GM23338 (cell line): ENCODE measurements around the gene RAX2. TPM values are rescaled to one million over a fixed set of nuclear protein-coding genes. Genes with fewer than 3 reads are reported as not detected.

Source experiments
- ATAC-seq: fragments of 200-7000 bp; cut with Tn5 transposase; 3 replicates; pipeline ENCODE4 v1.9.1; 2020
- DNase-seq: peaks from one replicate; pipeline ENCODE4 v3.0.0-alpha.2; 2015; ENCODE audit warnings: low spot score
- H2AFZ ChIP-seq: fragments of 200-600 bp; sonication (generic); 2 replicates; pipeline ENCODE4 v1.8.0; 2016; ENCODE audit warnings: antibody characterized with exemption, mild to moderate bottlenecking, moderate library complexity
- H3F3A ChIP-seq: fragments of 200-600 bp; sonication (generic); replicated peaks from 2 replicates; pipeline ENCODE4 v1.8.0; 2017; ENCODE audit warnings: antibody characterized with exemption, mixed run types, low read depth
- H3K27ac ChIP-seq: fragments of 200-600 bp; sonication (generic); 2 replicates; pipeline ENCODE4 v1.6.1; 2016; ENCODE audit warnings: low read depth
- H3K27me3 ChIP-seq: fragments of 200-600 bp; sonication (generic); 2 replicates; pipeline ENCODE4 v1.8.0; 2016; ENCODE audit warnings: mild to moderate bottlenecking, mixed run types, moderate library complexity; ENCODE audit not compliant: insufficient read depth
- H3K36me3 ChIP-seq: fragments of 200-600 bp; sonication (generic); 2 replicates; pipeline ENCODE4 v1.8.0; 2016; ENCODE audit warnings: mild to moderate bottlenecking; ENCODE audit not compliant: insufficient read depth
- H3K4me1 ChIP-seq: fragments of 200-600 bp; sonication (generic); 2 replicates; pipeline ENCODE4 v1.8.0; 2016; ENCODE audit warnings: mild to moderate bottlenecking, moderate library complexity; ENCODE audit not compliant: insufficient read depth
- H3K4me2 ChIP-seq: fragments of 200-600 bp; sonication (generic); 2 replicates; pipeline ENCODE4 v1.7.1; 2017; ENCODE audit warnings: mixed run types
- H3K4me3 ChIP-seq: fragments of 200-600 bp; sonication (generic); 2 replicates; pipeline ENCODE4 v1.6.1; 2016; ENCODE audit warnings: mixed run types
- H3K79me2 ChIP-seq: fragments of 200-600 bp; sonication (generic); replicated peaks from 2 replicates; pipeline ENCODE4 v1.8.0; 2017; ENCODE audit warnings: mild to moderate bottlenecking; ENCODE audit not compliant: insufficient read depth
- H3K9me2 ChIP-seq: fragments of 200-600 bp; sonication (generic); 2 replicates; pipeline ENCODE4 v1.8.0; 2017; ENCODE audit not compliant: insufficient read depth
- H4K20me1 ChIP-seq: fragments of 200-600 bp; sonication (generic); replicated peaks from 2 replicates; pipeline ENCODE4 v1.8.0; 2017; ENCODE audit warnings: mild to moderate bottlenecking; ENCODE audit not compliant: insufficient read depth
- H3K27ac Mint-ChIP-seq: 2 replicates; pipeline ENCODE4 v1.8.0; 2020; ENCODE audit warnings: inconsistent platforms, mild to moderate bottlenecking, moderate library complexity, mixed read lengths
- H3K27me3 Mint-ChIP-seq: 3 replicates; pipeline ENCODE4 v1.8.0; 2022; ENCODE audit warnings: low read depth, mild to moderate bottlenecking, moderate library complexity, mixed read lengths, inconsistent platforms; ENCODE audit not compliant: insufficient read depth, poor library complexity
- H3K36me3 Mint-ChIP-seq: 3 replicates; pipeline ENCODE4 v1.8.0; 2021; ENCODE audit warnings: low read depth, mild to moderate bottlenecking, inconsistent platforms, moderate library complexity, mixed read lengths
- H3K4me1 Mint-ChIP-seq: 3 replicates; pipeline ENCODE4 v1.8.0; 2020; ENCODE audit warnings: mild to moderate bottlenecking, inconsistent platforms, mixed read lengths
- H3K4me3 Mint-ChIP-seq: 3 replicates; pipeline ENCODE4 v1.8.0; 2021; ENCODE audit warnings: moderate library complexity, mild to moderate bottlenecking, inconsistent platforms, mixed read lengths
- H3K9me3 Mint-ChIP-seq: 3 replicates; pipeline ENCODE4 v1.8.0; 2020; ENCODE audit warnings: moderate library complexity, mild to moderate bottlenecking, inconsistent platforms, mixed read lengths
- CREB1 ChIP-seq: fragments of 250-450 bp; sonication (Bioruptor Pico); IDR thresholded peaks from 2 replicates; pipeline ENCODE4 v1.5.0; 2020; ENCODE audit warnings: low read depth, mild to moderate bottlenecking, moderate library complexity
- CTCF ChIP-seq, 2 experiments: fragments of 200-600 bp in 1 of 2; sonication (generic) in 1 of 2; conservative IDR thresholded peaks; 2 replicates each; pipeline versions ENCODE4 v1.5.1 to v1.6.1; 2016 to 2017; ENCODE audit warnings: antibody characterized with exemption in 2 of 2, low read depth in 2 of 2, mild to moderate bottlenecking in 2 of 2, moderate library complexity in 1 of 2
- ETS1 ChIP-seq: IDR thresholded peaks from 2 replicates; pipeline ENCODE4 v1.6.1; 2016; ENCODE audit warnings: antibody characterized with exemption
- EZH2 ChIP-seq: fragments of 200-600 bp; sonication (generic); IDR thresholded peaks from one replicate; pipeline ENCODE4 v1.8.0; 2017; ENCODE audit warnings: antibody characterized with exemption, mild to moderate bottlenecking, low read depth; ENCODE audit not compliant: unreplicated experiment
- EZH2phosphoT487 ChIP-seq: fragments of 200-600 bp; sonication (generic); IDR thresholded peaks from one replicate; pipeline ENCODE4 v1.8.1; 2018; ENCODE audit warnings: antibody characterized with exemption; ENCODE audit not compliant: unreplicated experiment
- JUNB ChIP-seq: IDR thresholded peaks from one replicate; pipeline ENCODE4 v1.6.1; 2016; ENCODE audit warnings: antibody characterized with exemption; ENCODE audit not compliant: unreplicated experiment
- NANOG ChIP-seq: IDR thresholded peaks from 2 replicates; pipeline ENCODE4 v1.6.1; 2016; ENCODE audit warnings: antibody characterized with exemption, borderline replicate concordance
- POLR2AphosphoS5 ChIP-seq: IDR thresholded peaks from 2 replicates; pipeline ENCODE4 v1.6.1; 2016; ENCODE audit warnings: antibody characterized with exemption, low read depth
- REST ChIP-seq: IDR thresholded peaks from one replicate; pipeline ENCODE4 v1.6.1; 2018; ENCODE audit warnings: antibody characterized with exemption; ENCODE audit not compliant: unreplicated experiment
- STAT1 ChIP-seq: IDR thresholded peaks from one replicate; pipeline ENCODE4 v1.6.1; 2016; ENCODE audit warnings: antibody characterized with exemption; ENCODE audit not compliant: unreplicated experiment
- ZNF114 ChIP-seq: fragments of 250-450 bp; sonication (Bioruptor Pico); IDR thresholded peaks from 2 replicates; pipeline ENCODE4 v1.5.0; 2020; ENCODE audit warnings: mild to moderate bottlenecking, moderate library complexity
- ZNF331 ChIP-seq: fragments of 250-450 bp; sonication (Bioruptor Pico); IDR thresholded peaks from 2 replicates; pipeline ENCODE4 v1.5.0; 2020; ENCODE audit warnings: low read depth, mild to moderate bottlenecking, moderate library complexity
- ZNF462 ChIP-seq: fragments of 250-450 bp; sonication (Bioruptor Pico); IDR thresholded peaks from 2 replicates; pipeline ENCODE4 v1.5.0; 2020; ENCODE audit warnings: mild to moderate bottlenecking, moderate library complexity
- polyA plus RNA-seq: library from polyadenylated mRNA; unstranded; fragments of >200 nt; fragmentation: Nextera tagmentation; extraction: Ambion mirVana; gene quantifications from 2 replicates; pipeline ENCODE4 v1.2.1, GENCODE V29; 2016
- total RNA-seq: library from RNA; depleted of rRNA; stranded (reverse); fragments of >200 nt; shearing (Covaris generic); gene quantifications from 2 replicates; pipeline ENCODE4 v1.2.3, GENCODE V29; 2014

RAX2 gene
- total and polyA plus RNA-seq, 2 experiments from 2014 or later, result 0.13 TPM; not detected in 1

GRCh38 chr19:3768015-3768747 lies 3.8 kb downstream of the RAX2 start:
- no peaks in the 10 kb centered on the region for H3K4me1 ChIP-seq
- H2AFZ ChIP-seq, result no peak overlapping the region
- H3K4me3 ChIP-seq, result no peak overlapping the region
- H3K36me3 Mint-ChIP-seq, result peaks cover 9% of the 10 kb centered on the region
- no peak for TF ChIP-seq EZH2
- no peak for TF ChIP-seq CREB1
- no peak for TF ChIP-seq STAT1
- TF ChIP-seq NANOG, result no peak
- no peak for TF ChIP-seq ZNF462
- no peak for TF ChIP-seq POLR2AphosphoS5
- no peak for TF ChIP-seq ZNF114
- no peak for TF ChIP-seq CTCF (conservative IDR thresholded peaks at IDR 0.05; ENCODE audit: low read depth in 2 of 2)
- no peak for TF ChIP-seq REST
- no peak for TF ChIP-seq EZH2phosphoT487
- no peak for TF ChIP-seq ETS1
- TF ChIP-seq ZNF331 (CRISPR knock-in tag), result no peak
- TF ChIP-seq JUNB, result no peak
- no peaks in the 10 kb centered on the region; the same call in 1 of the 3 replicates for H3K9me3 Mint-ChIP-seq
- H3K27ac ChIP-seq, result no peak overlapping the region
- no peaks in the 10 kb centered on the region for H3K36me3 ChIP-seq
- H3K9me2 ChIP-seq, result no peaks in the 10 kb centered on the region; the same call in 1 of the 2 replicates
- H3K4me1 Mint-ChIP-seq, result peaks cover 8% of the 10 kb centered on the region
- ATAC-seq (no peak), DNase-seq (no peak)
- peaks cover 4% of the 10 kb centered on the region for H3K27me3 Mint-ChIP-seq
- 0 out of 2 replicates have a peak, but pooled peaks cover 4% of the 10 kb centered on the region for H3F3A ChIP-seq
- no peak overlapping the region for H3K4me2 ChIP-seq
- H3K27me3 ChIP-seq, result no peaks in the 10 kb centered on the region
- H3K4me3 Mint-ChIP-seq, result no peak overlapping the region
- H3K79me2 ChIP-seq, result peaks cover 7% of the 10 kb centered on the region; the same call in 1 of the 2 replicates
- H3K27ac Mint-ChIP-seq, result no peak overlapping the region
- H4K20me1 ChIP-seq, result no peaks in the 10 kb centered on the region; the same call in 1 of the 2 replicates
